Heart left ventricle (tissue), 16 donors: ENCODE results near the gene MC2R. TPM values are rescaled to one million over a fixed set of nuclear protein-coding genes. Genes with fewer than 3 reads are reported as not detected.

Experiments
- ATAC-seq, 4 donors: fragments of 200-7000 bp; cut with Tn5 transposase; one replicate each; pipeline ENCODE4 v1.9.1; 2020 to 2022; ENCODE audit warnings: moderate library complexity in 4 of 4, mild to moderate bottlenecking in 3 of 4, moderate number of reproducible peaks in 1 of 4
- DNase-seq, 5 donors: peaks; one replicate each; pipeline ENCODE4 v3.0.0-alpha.2; 2020
- H3K27ac ChIP-seq, 12 donors: fragments of 200-600 bp; sonication (generic) in 4 of 12; one replicate each; pipeline versions ENCODE4 v1.5.0 to v1.8.0; 2016 to 2022; ENCODE audit warnings: mild to moderate bottlenecking in 2 of 12
- H3K27me3 ChIP-seq, 9 donors: fragments of 200-600 bp; sonication (generic) in 2 of 9; one replicate each; pipeline versions ENCODE4 v1.5.1 to v1.8.0; 2016 to 2022; ENCODE audit warnings: mild to moderate bottlenecking in 3 of 9
- H3K36me3 ChIP-seq, 9 donors: fragments of 200-600 bp; sonication (generic) in 2 of 9; one replicate each; pipeline versions ENCODE4 v1.5.0 to v1.8.0; 2018 to 2022; ENCODE audit warnings: mild to moderate bottlenecking in 2 of 9
- H3K4me1 ChIP-seq, 12 donors: fragments of 200-600 bp; sonication (generic) in 4 of 12; one replicate each; pipeline versions ENCODE4 v1.5.0 to v1.8.0; 2016 to 2022; ENCODE audit warnings: mild to moderate bottlenecking in 3 of 12
- H3K4me3 ChIP-seq, 12 donors: fragments of 200-600 bp; sonication (generic) in 4 of 12; one replicate each; pipeline versions ENCODE4 v1.5.0 to v1.8.0; 2017 to 2022; ENCODE audit warnings: mild to moderate bottlenecking in 9 of 12, moderate library complexity in 4 of 12
- H3K9me3 ChIP-seq, 12 donors: fragments of 200-600 bp; sonication (generic) in 4 of 12; one replicate each; pipeline versions ENCODE4 v1.5.0 to v1.8.0; 2016 to 2022; ENCODE audit warnings: mild to moderate bottlenecking in 1 of 12
- POLR2A ChIP-seq, 2 donors: fragments of 450-650 bp; IDR thresholded peaks; one replicate each; pipeline ENCODE4 v1.6.1; 2017; ENCODE audit warnings: antibody characterized with exemption in 2 of 2, mild to moderate bottlenecking in 2 of 2, moderate library complexity in 2 of 2
- WGBS, 4 donors: extraction: QIAGEN DNeasy Blood & Tissue Kit in 2 of 4; methylation state at CpG; one replicate each; pipeline versions ENCODE4 v1.1.5 to v1.1.7; 2013 to 2018; 5-methylcytosine and 5-hydroxymethylcytosine counted together
- intact Hi-C, 10 donors: fragments of 100-400 bp; cut with DNase I; formaldehyde crosslinking; loops; one replicate each; pipeline versions ENCODE4 v1.11.1 to v1.14.2; 2022
- polyA plus RNA-seq, 2 donors: library from polyadenylated mRNA; stranded (reverse); fragments of 200-250 nt; gene quantifications; one replicate each; pipeline ENCODE4 v1.2.3, GENCODE V29; 2013
- total RNA-seq, 9 donors: library from RNA; depleted of rRNA in 2 of 9; stranded (reverse); fragments of >200 nt in 2 of 9; fragmentation: NEBNext Ultra II Directional in 3 of 9; extraction: Animal tissue kit (Norgen Biotek cat#: 25700) in 3 of 9; gene quantifications; one replicate each; pipeline versions ENCODE4 v1.1.0 to v1.2.4, GENCODE V29; 2016 to 2023
- TF ChIP-seq, protein P1 (sequence below), 12 donors: fragments of 200-600 bp; sonication (generic) in 4 of 12; IDR thresholded peaks; one replicate each; pipeline versions ENCODE4 v1.5.0 to v1.8.0; 2018 to 2022; ENCODE audit warnings: antibody characterized with exemption in 12 of 12, mild to moderate bottlenecking in 5 of 12
- donor health status: ischemic (EF 13 %, LVEDD 7.1; RV severe dilation, severe dysfunction).
- donor health status: healthy with polysubstance abuse.
- donor health status: DM: no; HTN: yes; CAD: no.
- donor health status: DM: no; HTN: no; CAD: no.
- donor health status: ischemic (EF 25% LVEDD 6.9; RV normal size, moderate dysfunction).
- donor health status: ischemic (EF 25% LVEDD 5.7; RV mildly dilated, moderate dysfunction).
- donor health status: healthy.
- donor health status: DM: yes; HTN: yes; CAD: no.
- donor health status: ischemic (EF 35%, LVEDD 5.7; RV mildly dilated, moderate dysfunction).
- donor health status: nonischemic (EF 11% LVEDD 7.7; RV severe dilation, severe dysfunction).
- donor health status: DM: yes; HTN: yes; CAD: no.
- donor health status: PGD.
- donor health status: ischemic (EF 29% LVEDD 5.4; RV normal size, mild dysfunction).
- donor health status: nonischemic (EF 23%, LVEDD 6.1; RV moderate dilation, normal function).

Gene MC2R
- total and polyA plus RNA-seq, 11 donors: not detected

GRCh38 chr18:13923221-13923620 is 7.9 kb upstream of the MC2R start:
- Histone ChIP-seq H3K27ac (no peak overlapping the region), H3K4me3 (no peak overlapping the region), H3K27me3 (no peaks in the 10 kb centered on the region), H3K36me3 (no peaks in the 10 kb centered on the region), H3K4me1 (no peaks in the 10 kb centered on the region), H3K9me3 (peaks cover 0 to 2% (median 0%) of the 10 kb centered on the region in 12 donors)
- WGBS, 4 donors: 69 to 82% (median 77%) methylated on average over 3 of the region's 3 CpGs
- TF ChIP-seq POLR2A (IDR thresholded peaks at IDR 0.05): no peak
- TF ChIP-seq, protein P1, sequence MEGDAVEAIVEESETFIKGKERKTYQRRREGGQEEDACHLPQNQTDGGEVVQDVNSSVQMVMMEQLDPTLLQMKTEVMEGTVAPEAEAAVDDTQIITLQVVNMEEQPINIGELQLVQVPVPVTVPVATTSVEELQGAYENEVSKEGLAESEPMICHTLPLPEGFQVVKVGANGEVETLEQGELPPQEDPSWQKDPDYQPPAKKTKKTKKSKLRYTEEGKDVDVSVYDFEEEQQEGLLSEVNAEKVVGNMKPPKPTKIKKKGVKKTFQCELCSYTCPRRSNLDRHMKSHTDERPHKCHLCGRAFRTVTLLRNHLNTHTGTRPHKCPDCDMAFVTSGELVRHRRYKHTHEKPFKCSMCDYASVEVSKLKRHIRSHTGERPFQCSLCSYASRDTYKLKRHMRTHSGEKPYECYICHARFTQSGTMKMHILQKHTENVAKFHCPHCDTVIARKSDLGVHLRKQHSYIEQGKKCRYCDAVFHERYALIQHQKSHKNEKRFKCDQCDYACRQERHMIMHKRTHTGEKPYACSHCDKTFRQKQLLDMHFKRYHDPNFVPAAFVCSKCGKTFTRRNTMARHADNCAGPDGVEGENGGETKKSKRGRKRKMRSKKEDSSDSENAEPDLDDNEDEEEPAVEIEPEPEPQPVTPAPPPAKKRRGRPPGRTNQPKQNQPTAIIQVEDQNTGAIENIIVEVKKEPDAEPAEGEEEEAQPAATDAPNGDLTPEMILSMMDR (IDR thresholded peaks at IDR 0.05): no peak
- DNase-seq (no peak), ATAC-seq (no peak)
- intact Hi-C loops: no loop called here

DNA sequence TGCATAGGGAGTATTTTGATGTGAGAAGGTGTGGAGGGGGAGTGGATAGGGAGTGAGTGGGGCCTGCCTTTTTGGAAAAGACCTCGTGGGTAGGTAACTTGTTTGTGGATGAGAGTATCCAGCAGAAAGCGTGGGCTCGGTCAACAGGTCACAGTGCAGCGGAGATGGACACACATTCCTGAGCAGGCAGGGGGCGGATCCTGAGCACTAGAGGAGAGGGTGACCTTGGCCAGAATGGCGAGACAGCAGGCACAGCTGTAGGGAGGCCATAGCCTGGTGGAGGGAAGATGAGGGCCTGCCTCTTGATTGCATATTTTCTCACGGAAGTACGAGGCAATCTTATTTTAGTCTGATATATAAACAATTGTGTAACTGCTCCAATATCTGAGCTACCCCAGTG is 3.6 kb upstream of the MC2R start:
- Histone ChIP-seq H3K27ac (no peak overlapping the region), H3K4me3 (no peak overlapping the region), H3K9me3 (no peaks in the 10 kb centered on the region), H3K36me3 (no peaks in the 10 kb centered on the region), H3K27me3 (no peaks in the 10 kb centered on the region), H3K4me1 (peaks cover 0 to 9% (median 0%) of the 10 kb centered on the region in 12 donors)
- ATAC-seq (no peak), DNase-seq (no peak)
- TF ChIP-seq, protein P1 (IDR thresholded peaks at IDR 0.05): no peak
- TF ChIP-seq POLR2A (IDR thresholded peaks at IDR 0.05): no peak
- WGBS, 4 donors: 76 to 86% (median 80%) methylated on average over 7 to 8 of the region's 8 CpGs
- intact Hi-C loops: no loop called here

- no peaks in the 10 kb centered on the region for H3K27me3 ChIP-seq
- no peak overlapping the region for H3K4me3 ChIP-seq
- no peak for TF ChIP-seq POLR2A (IDR thresholded peaks at IDR 0.05)
- TF ChIP-seq, protein P1 (IDR thresholded peaks at IDR 0.05): no peak
- intact Hi-C loops: no loop called here
- H3K36me3 ChIP-seq: no peaks in the 10 kb centered on the region
- H3K4me1 ChIP-seq: peaks cover 0 to 9% (median 0%) of the 10 kb centered on the region in 12 donors
- H3K27ac ChIP-seq: no peak overlapping the region
- ATAC-seq (no peak), DNase-seq (no peak)
- WGBS, 4 donors: 85 to 91% (median 90%) methylated on average over 3 of the region's 3 CpGs
- H3K9me3 ChIP-seq: no peaks in the 10 kb centered on the region
Observed at GRCh38 chr18:13917401-13917800, 2.1 kb upstream of the MC2R start.

DNA sequence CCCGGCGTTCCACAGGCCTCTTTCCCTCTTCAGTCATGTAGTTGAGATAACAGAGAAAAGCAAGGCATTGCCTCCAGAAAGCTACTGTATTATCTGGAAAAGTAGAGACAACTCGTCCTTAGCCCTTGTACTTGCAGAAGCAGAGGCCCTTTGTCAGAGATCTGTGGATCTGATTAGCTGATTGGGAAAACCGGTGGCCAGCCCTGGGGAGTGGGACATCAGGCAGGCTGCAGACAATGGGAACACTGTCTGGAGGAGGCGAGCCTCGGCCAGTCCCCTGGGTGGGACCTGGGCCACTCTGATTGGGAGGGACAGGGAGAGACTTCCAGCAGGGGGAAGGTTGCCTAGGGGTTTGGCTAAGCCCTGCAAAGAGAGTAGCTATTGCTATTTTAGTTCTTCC is 1.2 kb upstream of the MC2R start:
- Histone ChIP-seq H3K27me3 (no peaks in the 10 kb centered on the region), H3K4me3 (no peak overlapping the region), H3K9me3 (no peaks in the 10 kb centered on the region), H3K4me1 (peaks cover 0 to 9% (median 0%) of the 10 kb centered on the region in 12 donors), H3K27ac (peak overlapping the region in 1 of 12 donors; percentile 10), H3K36me3 (no peaks in the 10 kb centered on the region)
- WGBS, 4 donors: 22 to 36% (median 31%) methylated on average over 6 of the region's 6 CpGs
- peak in 2 of 4 donors; percentile 17 to 20 for ATAC-seq
- TF ChIP-seq, protein P1 (IDR thresholded peaks at IDR 0.05): no peak
- no peak for TF ChIP-seq POLR2A (IDR thresholded peaks at IDR 0.05)
- intact Hi-C loops: no loop called here
- no peak for DNase-seq
